ENCODE results near the gene TRAF1. TPM values are rescaled to one million over a fixed set of nuclear protein-coding genes. Genes with fewer than 3 reads are reported as not detected.

TRAF1 gene
- total RNA-seq, 1 experiment from 2014 or later, result 1.7 TPM

- Histone ChIP-seq H3K4me2 (ENCODE audit: low read length) (no peak overlapping the region), H4K20me1 (ENCODE audit: insufficient read depth) (no peaks in the 10 kb centered on the region), H3K9me3 (ENCODE audit: control insufficient read depth in 1 of 2, insufficient read depth in 1 of 2, low read depth in 1 of 2, low read length in 2 of 2) (no peaks in the 10 kb centered on the region), H3K4me1 (ENCODE audit: control insufficient read depth in 1 of 2, insufficient read depth in 2 of 2, low read length in 2 of 2) (no peaks in the 10 kb centered on the region), H3K27ac (ENCODE audit: low read depth, low read length) (no peak overlapping the region), H2AFZ (ENCODE audit: low read depth, low read length, poor library complexity, severe bottlenecking) (no peak overlapping the region), H3K79me2 (ENCODE audit: insufficient read depth, low read length) (no peaks in the 10 kb centered on the region), H3K9ac (ENCODE audit: low read length) (no peak overlapping the region), H3K9me2 (ENCODE audit: insufficient read depth) (no peaks in the 10 kb centered on the region), H3K4me3 (replicated peaks in 1 of 2; ENCODE audit: low read depth in 1 of 2, low read length in 2 of 2) (no peak overlapping the region), H3K27me3 (ENCODE audit: insufficient read depth, low read length) (no peaks in the 10 kb centered on the region), H3K36me3 (ENCODE audit: control insufficient read depth in 1 of 2, insufficient read depth in 2 of 2, low read length in 2 of 2) (peaks cover 3 to 24% of the 10 kb centered on the region in 2 experiments)
- ChIA-PET RAD21 (ENCODE audit: low non-redundant PET in 1 of 2, low total read pairs in 2 of 2, uncharacterized antibody in 2 of 2, unreplicated experiment in 2 of 2) (no interaction called here), CTCF (no interaction called here), POLR2A (no interaction called here)
- ATAC-seq (no peak), DNase-seq (ENCODE audit: low read depth, low spot score) (no peak)
- TF ChIP-seq CTCF (IDR thresholded peaks at IDR 0.05 in 2 of 3, conservative IDR thresholded peaks at IDR 0.05 in 1 of 3; ENCODE audit: borderline replicate concordance in 1 of 3, insufficient read depth in 1 of 3, low read depth in 2 of 3, low read length in 2 of 3) (no peak), CBX3 (IDR thresholded peaks at IDR 0.05; ENCODE audit: low read depth) (no peak), ZNF274 (IDR thresholded peaks at IDR 0.05; ENCODE audit: low read depth, low read length) (no peak), SRF (IDR thresholded peaks at IDR 0.05; ENCODE audit: low read depth) (no peak), POLR2A (IDR thresholded peaks at IDR 0.05; ENCODE audit: borderline replicate concordance, extremely low read depth, insufficient read depth, insufficient read length) (no peak), RAD21 (IDR thresholded peaks at IDR 0.05; ENCODE audit: low read depth) (no peak), JUND (IDR thresholded peaks at IDR 0.05) (no peak), ELF1 (IDR thresholded peaks at IDR 0.05; ENCODE audit: borderline replicate concordance, low read depth) (no peak), CEBPB (IDR thresholded peaks at IDR 0.05; ENCODE audit: low read depth) (no peak), SP1 (IDR thresholded peaks at IDR 0.05; ENCODE audit: low read depth) (no peak), ZFX (IDR thresholded peaks at IDR 0.05) (no peak), FOSL1 (IDR thresholded peaks at IDR 0.05; ENCODE audit: low read depth) (no peak), YY1 (IDR thresholded peaks at IDR 0.05; ENCODE audit: extremely low read depth, insufficient replicate concordance, low read depth, low read length) (no peak)
- no TSS peak for BruUV-seq (replicated peaks)
- intact Hi-C loops (cut with micrococcal nuclease), result no loop called here
These were observed 68.7 kb downstream of the TRAF1 start for GRCh38 chr9:120857902-120858301.
